SH-SY5Y (cell line): ENCODE data around the gene KISS1.

Experiments
- GATA2 ChIP-seq: IDR thresholded peaks from 2 replicates; pipeline ENCODE4 v1.6.1; 2011; ENCODE audit warnings: mild to moderate bottlenecking, low read depth, low read length
- GATA3 ChIP-seq: IDR thresholded peaks from 2 replicates; pipeline ENCODE4 v1.6.1; 2011; ENCODE audit warnings: low read depth, mild to moderate bottlenecking, low read length, moderate library complexity

DNA sequence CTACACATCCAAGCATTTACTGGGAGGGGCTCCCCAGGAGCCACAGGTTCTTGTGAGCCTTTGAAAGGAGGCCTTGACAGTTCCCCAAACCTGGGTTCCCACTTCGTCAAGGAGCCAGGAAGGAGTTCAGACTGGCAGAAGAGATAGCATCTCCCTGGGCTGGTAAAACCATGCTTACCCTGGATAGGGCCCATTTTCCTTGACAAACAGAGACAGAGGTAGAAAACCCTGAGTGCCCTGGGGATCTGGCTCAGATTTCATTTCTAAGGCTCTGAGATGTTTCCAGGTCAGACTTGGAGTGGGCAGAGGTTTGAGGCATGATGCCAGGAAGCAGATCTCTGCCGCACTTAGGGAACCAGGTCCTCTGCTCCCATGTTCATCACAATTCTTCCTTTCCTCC lies 47.2 kb downstream of the KISS1 start:
- TF ChIP-seq GATA3 (no peak), GATA2 (no peak; the same call in 1 of the 2 replicates)
